Inferior parietal cortex (tissue), 1 donor: Measurements from ENCODE around the gene BTNL8.

Experiments
- DNase-seq: peaks from one replicate; pipeline ENCODE4 v3.0.0-alpha.2; 2016; ENCODE audit errors: extremely low spot score

BTNL8 gene, protein sequence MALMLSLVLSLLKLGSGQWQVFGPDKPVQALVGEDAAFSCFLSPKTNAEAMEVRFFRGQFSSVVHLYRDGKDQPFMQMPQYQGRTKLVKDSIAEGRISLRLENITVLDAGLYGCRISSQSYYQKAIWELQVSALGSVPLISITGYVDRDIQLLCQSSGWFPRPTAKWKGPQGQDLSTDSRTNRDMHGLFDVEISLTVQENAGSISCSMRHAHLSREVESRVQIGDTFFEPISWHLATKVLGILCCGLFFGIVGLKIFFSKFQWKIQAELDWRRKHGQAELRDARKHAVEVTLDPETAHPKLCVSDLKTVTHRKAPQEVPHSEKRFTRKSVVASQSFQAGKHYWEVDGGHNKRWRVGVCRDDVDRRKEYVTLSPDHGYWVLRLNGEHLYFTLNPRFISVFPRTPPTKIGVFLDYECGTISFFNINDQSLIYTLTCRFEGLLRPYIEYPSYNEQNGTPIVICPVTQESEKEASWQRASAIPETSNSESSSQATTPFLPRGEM

DNA sequence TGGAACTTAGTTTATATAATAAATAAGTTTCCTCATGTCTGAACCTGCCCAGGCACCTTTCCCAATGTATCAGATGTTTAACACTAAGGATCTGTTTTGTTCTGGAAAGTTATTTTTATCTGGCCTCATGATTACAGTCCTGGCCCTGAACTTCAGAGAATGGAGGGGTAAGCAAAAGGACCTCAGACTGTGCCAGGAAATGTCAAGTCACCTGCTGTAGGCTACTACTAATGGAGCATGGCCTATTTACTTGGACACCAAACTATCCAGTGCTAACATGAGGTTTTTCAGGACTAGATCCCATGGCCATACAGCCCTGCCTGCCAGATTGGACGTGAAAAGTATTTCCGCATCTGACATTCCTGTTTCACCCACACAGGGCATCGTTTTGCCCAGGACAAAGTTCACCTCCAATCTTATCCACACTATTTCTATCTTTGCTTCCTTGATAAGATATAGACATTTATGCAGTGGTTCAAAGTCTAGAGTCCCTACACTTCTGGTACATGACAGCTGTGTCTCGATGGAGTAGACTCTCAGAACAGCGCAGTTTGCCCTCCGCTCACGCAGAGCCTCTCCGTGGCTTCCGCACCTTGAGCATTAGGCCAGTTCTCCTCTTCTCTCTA, at the start of gene BTNL8:
BTNL8 (plus strand) TSS at position 539 of the 626 bp plus-strand sequence. CDS start 152 bp downstream, outside the sequence.
- DNase-seq, result no peak

DNA sequence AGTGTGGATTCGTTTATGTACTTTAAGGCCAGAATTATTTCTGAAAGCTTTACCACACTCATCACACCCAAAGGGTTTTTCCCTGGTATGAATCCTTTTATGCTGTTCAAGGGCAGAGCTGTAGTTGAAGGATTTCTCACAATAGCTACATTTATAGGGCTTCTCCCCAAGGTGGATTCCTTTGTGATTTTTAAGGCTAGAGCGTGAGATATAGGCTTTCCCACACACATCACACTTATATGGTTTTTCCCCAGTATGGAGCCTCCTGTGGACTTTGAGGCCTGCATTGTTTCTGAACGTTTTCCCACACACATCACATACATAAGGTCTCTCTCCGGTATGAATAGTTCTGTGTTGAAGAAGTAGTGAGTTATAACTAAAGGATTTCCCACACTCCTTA, 49.1 kb upstream of the BTNL8 start:
- DNase-seq, result no peak

DNA sequence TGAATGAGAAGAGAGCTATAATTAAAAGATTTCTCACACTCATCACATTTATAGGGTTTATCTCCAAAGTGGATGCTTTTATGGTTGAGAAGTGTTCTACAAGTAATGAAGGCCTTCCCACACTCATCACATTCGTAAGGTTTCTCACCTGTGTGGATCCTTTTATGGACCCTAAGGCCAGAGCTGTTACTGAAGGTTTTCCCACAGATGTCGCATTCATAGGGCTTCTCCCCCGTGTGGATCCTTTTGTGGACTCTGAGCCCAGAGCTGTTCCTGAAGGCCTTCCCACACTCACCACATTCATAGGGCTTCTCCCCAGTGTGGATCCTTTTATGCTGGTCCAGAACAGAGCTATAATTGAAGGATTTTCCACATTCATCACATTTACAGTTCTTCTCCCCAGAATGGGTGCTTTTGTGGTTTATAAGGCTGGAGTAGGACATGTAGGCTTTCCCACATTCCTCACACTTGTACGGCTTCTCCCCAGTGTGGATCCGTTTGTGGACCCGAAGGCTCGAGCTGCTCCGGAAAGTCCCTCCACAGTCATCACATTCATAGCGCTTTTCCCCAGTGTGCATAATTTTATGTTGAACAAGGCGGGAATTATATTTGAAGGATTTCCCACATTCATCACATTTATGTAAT, 48.4 kb upstream of the BTNL8 start:
- DNase-seq, result no peak

DNA sequence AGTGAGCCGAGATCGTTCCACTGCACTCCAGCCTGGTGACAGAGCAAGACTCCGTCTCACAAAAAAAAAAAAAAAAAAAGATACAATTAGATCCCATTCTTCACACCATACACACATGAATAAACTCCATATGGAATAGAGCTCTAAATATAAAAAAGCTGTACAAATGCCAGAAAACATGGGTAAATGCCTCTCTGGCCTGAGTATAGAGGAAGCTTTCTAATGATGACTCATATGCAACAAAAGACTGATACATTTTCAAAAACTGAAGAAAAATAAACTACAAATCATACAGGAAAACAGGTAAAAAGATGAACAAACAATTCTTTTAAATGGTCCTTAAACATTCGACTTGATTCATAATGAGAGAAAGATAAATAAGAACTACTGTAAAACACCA, 46.5 kb upstream of the BTNL8 start:
- DNase-seq, result no peak

DNA sequence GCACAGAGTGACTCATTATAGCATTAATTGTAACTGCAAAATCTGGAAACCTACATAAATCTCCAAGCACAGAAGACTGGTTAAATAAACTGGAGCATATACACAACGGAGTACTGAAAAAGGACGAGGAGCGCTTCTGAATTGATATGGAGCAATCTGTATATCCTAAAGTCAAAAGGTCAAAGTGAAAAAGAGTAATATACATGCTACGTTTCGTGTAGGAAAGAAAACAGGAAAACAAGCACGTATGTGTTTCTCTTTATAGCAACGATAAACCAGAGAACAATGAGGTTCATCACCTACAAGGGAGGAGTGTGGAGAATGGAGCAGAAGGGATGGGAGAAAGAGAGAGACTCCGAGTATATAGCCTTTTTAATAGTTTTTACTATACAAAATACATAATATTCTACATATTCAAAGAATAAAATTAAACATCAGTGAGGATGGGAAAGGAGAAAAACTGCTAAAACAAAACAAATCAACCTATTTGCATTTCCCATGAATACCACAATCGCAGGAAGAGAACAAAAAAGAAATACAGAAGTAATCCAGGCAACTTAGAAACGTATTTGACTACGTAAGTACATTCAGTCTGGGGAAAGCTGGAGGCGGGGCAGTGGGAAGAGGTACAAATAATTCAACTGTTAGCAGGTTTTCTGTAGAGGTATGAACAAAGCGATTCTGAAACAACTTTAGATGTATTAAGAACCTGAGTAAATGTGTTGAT, 45.7 kb upstream of the BTNL8 start:
- no peak for DNase-seq

DNA sequence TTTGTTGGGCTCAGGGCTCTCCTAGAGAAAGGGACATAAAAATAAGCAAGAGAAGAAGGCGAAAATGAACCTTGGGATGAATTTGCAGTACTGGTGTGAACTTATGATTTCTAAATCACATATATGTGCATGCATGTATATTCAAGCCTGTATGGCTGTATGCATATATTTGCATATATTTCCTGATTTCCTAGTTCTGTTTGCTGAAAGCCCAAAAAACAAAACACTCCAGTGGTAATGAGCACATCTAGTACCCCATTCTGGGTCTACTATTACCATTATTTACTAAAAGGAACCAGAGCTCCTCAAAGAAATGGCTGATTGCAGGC, 45.1 kb upstream of the BTNL8 start:
- DNase-seq, result no peak

DNA sequence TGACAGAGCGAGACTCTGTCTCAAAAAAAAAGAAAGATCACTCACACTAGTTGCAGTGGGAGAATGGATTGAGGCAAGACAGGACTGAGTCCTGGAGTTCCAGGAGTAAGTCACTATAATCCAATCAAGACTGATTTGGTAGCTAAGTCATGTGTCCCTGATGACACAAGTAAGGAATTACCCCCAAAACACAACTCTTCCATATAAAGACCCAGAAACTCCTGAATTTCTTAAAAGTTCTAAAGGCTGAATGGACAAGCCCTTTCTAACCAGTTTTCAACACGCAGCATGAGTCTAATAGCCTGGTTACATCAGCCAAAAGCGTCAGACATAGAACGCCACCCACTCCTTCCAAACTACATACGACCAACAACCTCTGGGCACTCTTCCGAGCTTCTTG, 40.4 kb upstream of the BTNL8 start:
- no peak for DNase-seq

DNA sequence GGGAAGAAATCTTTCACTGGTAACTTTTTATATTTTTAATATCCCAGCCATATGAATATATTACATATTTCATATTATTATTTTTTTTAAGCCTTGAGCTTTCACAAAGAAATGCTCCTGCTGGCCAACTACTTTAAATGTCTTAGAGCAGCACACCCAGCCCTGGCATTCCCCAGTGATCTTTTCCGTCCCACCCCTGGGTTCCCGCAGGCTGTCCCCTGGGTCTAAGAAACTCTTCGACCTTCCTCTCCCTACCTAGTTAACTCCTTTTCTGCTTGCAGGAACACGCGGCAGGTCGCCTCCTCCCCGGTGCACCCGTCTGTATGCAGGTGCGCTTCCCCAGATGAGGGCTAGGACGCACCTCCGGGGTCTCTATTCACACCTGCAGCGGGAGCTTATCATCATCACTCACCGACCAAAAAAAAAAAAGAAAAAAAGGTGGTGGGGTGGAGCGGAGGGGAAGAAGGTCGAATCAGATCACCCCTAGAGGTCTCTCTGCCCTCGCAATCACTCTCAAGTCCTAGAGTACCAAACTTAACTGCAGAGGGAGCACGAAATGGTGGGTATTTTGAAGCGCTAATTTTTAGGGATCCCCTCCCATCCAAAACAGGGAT, 38.6 kb upstream of the BTNL8 start:
- DNase-seq, result no peak

DNA sequence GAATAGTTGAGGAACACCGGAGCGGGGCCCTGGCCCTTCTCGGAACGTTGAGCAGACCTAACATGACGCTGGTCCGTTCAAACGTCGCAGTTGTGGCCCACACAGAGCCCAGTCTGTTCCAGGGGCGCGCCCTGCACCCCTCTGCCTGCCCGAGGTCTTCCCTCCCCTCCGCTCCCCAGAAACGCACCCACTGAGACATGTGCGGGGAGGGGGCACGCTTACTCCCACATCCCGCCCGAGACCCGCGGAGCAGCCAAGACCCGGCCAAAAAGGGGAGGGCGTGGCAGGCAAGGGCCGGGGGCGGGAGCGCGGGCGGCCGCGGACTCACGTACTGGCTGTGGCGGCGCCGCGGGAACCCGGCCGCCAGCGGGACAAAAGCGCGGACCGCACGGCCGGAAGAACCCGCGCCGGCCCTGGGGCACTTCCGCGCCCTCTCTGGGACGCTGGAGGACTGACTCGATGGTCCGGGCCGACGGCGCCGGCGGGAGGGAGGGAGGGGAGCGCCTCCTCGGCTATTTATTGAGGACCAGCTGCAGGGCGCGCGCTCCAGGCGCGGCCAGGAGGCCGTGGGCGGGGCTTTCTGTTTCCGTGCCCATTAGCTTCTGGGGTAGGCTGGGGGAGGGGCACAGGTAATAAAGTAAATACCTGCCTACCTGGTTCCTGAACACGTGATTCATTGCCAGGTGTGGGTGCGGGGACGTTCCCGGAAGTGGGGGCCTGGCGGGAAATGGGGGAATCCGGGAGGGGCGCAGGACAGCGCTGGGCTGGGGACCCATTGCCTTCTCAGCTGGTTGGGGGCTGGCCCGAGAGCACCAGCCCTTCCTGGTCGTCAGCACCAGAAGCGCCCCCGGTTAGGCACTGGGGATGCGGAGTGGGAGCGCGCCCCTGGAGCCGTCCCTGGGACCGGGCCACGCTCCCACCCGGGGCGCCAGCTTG, 37.8 kb upstream of the BTNL8 start, which contains the start of gene ZFP62:
ZFP62 (minus strand) TSS at position 390 of the 936 bp plus-strand sequence; CDS start at position 333, 57 bp downstream.
- peak; percentile 86 for DNase-seq

DNA sequence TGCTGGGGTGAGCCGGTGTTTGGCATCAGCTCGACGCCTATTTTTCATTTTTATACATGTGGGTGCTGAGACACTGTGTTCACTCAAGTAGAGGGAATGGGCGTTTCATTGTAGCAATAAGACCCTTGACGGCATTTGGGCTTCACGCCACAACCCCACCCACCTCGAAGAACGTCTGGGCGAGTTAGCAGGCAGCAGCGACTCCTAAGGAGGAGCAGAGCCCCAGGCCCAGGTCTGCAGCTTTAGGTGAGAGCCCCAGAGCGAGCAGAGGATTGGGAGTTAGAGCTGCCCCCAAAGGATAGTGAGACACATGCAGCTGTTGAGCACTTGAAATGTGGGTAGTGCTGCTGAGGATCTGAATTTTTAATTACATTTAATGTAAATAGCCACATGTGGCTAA, 36.3 kb upstream of the BTNL8 start:
- no peak for DNase-seq

DNA sequence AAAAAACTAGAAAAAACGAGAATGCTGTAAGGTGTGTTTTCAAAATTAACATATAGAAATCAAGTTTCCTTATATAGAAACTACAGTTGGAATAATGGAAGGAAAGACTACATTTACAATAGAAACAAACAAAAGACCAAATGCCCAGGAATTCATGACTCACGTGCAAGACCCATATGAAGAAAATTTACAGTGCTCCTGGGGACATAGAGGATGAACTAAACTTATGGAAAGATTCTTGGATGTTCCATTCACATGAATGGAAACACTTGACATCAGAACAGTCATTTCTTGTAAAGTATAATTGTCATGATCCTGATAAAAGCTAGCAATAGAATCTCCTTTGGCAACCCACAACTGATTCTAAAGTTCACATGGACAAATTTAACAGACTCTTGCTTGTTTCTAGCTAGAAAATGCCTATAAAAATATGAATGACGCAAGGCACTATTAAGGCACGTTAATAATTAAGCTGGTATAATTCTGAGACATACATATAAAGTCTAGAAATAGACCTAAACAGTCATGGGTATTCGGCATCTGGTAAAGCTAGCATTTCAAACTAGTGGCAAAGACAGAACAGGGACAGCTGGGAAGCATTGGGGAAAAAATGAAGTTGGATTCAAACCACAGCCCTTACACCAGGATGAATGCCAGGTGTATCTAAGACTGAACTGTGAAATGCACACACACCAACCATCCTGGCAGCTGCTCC, 32.8 kb upstream of the BTNL8 start:
- DNase-seq, result no peak

DNA sequence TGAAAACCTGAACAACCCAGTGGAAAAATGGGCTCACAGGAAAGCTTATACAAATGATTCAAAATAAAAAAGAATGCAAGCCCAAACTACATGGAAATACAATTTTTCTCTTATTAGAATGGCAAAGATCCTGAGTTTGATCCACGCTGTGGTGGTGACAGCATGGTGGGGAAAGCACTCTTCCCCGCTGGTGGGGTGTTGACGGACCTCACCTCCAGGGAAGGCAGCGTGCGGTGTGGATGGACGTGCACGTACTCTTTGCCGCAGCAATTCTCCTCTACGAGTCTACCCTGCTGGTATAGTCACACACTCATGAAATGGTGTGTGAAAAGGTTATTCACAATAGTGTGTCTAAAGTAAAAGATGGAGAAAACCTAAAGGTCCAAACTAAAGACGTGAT, 32.0 kb upstream of the BTNL8 start:
- no peak for DNase-seq

DNA sequence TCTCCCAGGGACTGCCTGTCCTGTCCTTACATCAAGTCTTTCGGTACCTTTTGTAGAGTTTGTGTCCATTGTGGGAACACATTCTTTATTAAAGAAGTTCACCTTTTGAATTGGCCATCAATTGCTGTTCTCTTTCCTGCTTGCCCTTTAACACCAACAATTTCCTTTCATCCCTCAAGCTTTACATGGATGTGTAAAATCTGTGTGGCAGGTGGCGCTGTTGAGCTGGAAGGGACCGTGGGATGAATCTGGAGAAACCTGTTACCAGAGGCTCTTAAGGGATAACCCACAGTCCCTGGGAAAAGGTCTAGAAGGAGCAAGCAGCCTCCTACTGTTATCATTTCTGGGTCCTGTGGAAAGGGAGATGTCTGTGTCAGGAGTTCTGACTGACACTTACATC, 30.0 kb upstream of the BTNL8 start:
- DNase-seq, result peak; percentile 87

DNA sequence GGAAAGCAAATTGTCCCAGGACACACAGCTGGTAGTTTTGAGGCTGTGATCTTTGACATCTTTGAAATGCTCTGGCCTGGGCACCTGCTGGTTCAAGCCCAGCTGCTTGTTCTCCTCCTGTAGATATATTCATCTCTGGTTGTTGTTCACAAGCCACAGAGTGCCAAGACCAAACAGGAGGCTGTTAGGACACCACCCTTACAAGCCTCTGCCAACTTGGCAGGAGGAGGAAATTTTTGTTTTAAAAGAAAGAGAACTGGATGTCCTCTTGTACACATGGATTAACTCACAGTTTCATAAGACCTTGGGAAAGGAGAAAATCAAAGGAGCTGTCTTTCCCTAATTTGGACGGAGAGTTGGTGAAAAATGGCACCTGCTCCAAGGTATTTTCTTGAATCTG, 29.4 kb upstream of the BTNL8 start:
- no peak for DNase-seq

DNA sequence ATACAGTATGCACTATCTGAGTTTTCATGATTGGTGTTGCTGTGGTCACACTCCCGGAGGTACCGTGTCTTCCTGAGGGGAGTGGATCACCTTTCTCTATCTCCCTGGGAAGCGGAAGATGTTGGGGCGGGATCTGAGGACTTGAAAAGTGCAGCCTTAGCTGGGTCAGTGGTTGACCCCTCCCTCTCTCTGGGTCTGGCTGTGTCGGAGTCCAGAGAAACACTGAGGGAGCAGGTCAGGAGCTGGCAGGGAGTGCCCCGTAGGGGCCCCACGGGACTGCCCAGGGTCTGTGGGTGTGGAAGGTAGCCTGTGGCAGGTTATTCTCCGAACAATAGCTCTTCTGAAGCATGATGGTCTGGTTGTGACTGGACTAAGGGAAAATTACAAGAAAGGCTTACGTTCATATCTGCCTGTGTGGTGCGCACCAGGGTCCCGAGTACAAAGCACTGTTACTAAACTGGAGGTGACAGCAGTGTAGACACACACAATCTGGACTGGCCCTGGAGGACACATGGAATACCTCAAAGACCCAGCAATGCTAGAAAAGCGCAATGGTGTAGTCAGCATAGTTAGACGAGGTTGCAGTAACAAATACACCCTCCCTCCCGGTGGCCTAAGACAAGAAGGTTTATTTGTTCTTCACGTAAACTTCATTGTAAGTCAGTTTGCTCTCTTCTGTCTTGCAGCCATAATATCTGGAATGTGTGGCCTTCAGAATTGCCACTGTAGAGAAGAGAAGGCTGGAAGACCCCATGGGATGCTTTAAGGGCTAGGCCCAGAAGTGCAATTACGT, 28.5 kb upstream of the BTNL8 start:
- no peak for DNase-seq

DNA sequence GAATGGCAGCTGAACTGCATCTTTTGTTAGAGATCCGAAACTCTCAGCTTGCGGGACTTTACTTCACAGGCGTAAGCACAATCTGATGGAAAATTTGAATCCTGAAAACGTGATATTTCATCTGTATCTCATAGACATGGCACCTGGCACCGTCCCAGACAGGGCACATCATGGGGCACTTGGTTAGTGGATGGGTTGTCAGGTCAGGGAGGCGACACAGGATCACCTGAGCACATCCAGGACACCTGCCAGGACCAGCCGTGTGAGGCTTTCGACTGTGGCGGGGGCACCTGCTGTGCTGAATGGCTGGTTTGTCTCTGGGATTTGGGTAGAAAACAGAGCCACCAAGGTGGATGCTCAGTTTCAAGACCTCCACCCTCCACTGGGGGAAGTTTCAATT, 26.5 kb upstream of the BTNL8 start:
- no peak for DNase-seq

DNA sequence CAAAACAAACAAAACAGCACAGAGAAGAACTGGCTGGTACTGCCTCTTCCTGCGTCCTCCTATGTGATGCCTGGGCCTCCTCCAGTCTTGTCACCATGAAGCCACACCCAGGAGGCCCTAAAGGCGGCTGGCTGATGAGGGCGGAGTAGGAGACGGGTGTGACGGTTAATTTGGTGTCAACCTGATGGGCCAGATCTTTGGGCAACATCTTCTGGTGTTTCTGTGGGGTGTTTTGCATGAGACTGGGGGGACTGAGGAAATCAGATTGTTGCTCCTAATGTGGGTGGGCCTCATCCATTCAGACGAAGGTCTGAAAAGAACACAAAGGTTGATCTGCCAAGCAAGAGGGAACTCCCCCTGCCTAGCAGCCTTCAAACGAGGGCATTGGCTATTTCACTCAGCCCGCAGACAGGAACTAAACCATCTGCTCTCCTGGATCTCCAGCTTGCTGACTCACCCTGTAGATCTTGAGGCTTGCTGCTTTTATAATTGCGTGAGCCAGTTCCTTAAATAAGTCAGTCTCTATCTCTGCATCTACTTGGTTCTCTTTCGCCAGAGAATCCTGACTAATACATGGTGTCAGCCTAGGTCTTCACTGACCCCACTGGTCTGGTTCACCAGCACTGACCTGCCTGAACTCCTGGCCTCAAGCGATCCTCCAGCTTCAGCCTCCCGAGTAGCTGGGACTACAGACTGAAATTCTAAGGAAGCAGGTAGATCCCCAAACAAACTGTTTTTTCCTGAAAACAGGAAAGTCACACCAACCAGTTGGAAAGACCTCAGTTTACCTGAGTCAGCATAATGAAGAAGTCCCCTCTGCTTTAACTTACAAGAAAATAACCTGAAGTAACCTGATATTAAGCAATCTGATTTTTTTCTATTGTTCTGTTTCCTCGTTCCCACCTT, 25.1 kb upstream of the BTNL8 start:
- DNase-seq, result peak; percentile 53
